Measurements from ENCODE around the gene MOB3A.

- TF ChIP-seq CTCF (conservative IDR thresholded peaks at IDR 0.05; ENCODE audit: low read length) (no peak), EZH2phosphoT487 (IDR thresholded peaks at IDR 0.05; ENCODE audit: borderline replicate concordance) (no peak)
Measured at GRCh38 chr19:2077833-2078619, 18.1 kb downstream of the MOB3A start.

Measured in Loucy (cell line).